Medulla oblongata (tissue), 1 donor: ENCODE measurements around the gene SOWAHC.

Experiments used
- DNase-seq: peaks from one replicate; pipeline ENCODE4 v3.0.0-alpha.2; 2015; ENCODE audit errors: extremely low spot score

Gene SOWAHC

DNA sequence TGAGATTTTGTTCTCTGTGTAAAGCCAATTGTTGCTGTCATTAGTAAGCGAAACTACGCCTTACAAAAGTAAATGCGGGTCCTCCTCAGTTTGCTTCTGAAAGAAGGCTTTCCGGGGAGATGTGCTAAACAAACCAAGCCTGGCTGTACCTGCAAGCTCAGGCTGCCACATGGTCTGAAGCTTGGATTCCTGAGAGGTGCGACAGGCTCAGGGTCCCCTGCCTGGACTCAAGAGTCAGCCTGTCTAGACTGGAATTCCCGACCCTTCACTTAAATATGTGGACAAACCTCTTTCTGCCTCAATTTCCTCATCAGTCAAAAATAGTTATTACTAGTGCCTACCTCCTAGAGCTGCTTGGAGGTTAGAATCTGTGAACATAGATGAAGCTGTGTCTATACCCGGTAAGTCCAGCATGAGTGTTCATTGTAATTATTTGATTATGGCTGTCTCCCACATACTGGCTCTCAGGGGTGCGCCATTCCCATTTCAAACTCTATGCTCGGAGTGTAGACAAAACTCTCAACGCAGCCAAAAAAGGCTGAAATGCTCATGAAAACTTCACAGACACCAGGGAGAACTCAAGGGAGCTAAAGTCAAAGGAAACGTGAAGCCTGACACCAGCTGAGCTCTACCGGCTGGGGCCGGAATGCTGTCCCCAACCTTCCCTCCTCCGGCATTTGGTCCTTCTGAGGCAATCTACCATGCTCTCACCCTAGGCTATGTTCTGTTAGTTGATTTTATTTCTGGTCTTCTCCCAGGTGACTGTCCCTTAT, 31.4 kb downstream of the SOWAHC start:
- DNase-seq, result no peak

GRCh38 chr2:109646961-109647360, 32.8 kb downstream of the SOWAHC start:
- no peak for DNase-seq

DNA sequence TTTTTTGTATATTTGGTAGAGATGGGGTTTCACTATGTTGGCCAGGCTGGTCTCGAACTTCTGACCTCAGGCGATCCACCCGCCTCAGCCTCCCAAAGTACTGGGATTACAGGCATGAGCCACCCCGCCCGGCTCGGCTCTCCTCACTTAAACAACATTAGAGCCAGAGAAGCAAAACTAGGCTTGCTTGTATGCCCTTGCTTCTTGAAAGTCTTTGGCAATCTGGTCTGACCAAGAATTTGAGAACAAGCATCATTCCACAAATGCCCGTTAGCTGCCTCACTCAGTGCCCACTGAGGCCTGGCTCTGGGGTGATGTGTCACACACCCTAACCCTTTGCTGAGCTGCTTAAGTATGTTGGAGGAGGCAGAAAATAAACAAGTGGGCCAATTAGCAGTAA, 33.5 kb downstream of the SOWAHC start:
- no peak for DNase-seq

DNA sequence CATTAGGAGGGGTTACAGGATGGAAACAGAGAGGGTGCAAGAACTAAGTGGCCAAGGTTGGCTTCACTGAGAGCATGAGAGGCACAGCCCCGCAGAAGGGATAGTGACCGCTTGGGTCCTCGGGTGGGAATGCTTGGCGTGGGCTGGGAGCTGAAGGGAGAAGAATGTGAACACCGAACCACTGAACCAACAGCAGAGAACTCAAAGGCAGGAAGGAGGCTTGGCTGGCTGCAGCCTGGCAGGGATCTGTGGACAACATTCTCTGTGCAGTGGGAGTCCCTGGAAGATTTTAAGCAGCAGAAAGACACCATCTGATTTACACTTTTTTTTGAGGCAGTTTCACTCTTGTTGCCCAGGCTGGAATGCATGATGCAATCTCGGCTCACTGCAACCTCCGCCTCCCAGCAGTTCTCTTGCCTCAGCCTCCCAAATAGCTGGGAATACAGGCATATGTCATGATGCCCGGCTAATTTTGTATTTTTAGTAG, 33.9 kb downstream of the SOWAHC start:
- no peak for DNase-seq

DNA sequence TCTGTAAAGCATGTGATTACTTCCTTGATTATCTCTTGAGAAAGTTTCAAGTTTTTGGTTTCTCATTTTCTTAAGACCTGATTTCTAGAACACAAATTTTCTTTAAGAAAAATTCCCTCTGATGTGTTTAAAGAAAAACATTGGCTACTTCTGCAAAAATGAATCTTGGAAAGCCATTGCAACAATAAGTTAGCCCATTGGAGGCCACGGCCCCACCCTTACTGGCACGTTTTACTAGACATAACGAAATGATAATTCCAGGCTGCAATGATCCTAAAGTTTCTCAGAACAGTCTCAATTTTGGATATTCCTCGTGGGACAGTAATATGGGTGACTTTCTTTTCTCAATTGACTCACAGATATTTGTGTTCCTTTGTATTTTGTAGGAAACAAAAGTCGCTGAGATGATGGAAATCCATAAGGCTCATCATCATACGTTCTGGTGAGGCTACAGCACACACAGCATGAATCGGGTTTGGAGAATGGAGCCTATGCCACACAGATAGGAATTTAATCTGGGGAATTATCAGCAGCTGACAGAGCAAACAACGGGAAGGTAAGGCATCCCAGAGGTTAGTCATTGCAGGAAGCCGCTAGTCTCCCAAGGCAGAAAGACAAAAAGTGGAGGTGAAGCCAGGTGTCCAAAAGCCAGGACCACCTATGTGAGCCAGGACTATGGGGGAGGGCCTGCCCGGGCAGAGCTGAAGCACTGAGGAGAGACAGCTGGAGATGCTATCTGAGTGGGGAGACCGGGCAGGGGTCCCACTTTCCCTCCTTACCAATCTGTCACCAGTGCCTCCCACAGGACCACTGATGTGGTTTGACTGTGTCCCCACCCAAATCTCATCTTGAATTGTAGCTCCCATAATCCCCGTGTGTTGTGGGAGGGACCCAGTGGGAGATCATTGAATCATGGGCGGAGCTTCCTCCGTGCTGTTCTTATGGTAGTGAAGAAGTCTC, 35.9 kb downstream of the SOWAHC start:
- no peak for DNase-seq

GRCh38 chr2:109654326-109655050, 40.3 kb downstream of the SOWAHC start:
- DNase-seq, result no peak

DNA sequence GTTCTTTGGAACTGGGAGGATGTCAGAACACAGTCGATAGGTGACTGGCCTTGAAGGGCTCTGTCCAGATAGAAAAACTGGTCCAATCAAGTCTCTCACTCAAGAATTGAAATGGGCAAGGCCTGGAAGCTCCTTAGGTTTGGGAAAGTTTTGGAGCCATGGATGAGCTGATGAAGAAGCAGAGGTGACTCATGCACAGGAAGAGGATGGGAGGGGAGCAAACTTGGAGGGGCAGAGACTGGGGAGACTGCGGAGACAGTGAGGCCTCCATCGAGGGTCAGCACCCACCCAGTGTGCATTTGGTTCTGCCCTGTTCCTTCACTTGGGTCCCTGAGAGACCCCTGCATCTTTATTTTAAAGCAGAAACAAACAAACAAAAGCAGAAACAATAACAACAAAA, 41.1 kb downstream of the SOWAHC start:
- DNase-seq, result no peak

GRCh38 chr2:109659396-109660045, 45.4 kb downstream of the SOWAHC start:
- no peak for DNase-seq

- DNase-seq, result no peak
Measured at GRCh38 chr2:109660046-109660860, 46.1 kb downstream of the SOWAHC start.

DNA sequence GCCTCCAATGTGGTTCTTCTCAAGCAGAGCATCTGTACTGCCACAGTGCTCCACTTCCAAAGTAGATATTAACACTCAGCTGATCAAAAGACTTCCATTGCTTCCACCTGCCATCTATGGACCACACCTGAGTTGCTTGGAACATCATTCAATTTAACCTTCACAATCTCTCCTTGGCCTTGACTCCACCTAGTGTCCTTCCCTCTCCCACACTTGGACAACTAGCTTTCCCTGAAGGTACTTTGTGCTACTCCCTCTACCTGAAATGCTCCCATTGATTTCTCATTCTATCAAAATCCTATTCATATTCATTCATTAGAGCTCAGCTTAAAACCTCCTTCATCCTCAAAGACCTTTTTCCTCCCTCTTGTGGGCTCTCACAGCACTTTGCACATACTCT, 48.7 kb downstream of the SOWAHC start:
- no peak for DNase-seq

DNA sequence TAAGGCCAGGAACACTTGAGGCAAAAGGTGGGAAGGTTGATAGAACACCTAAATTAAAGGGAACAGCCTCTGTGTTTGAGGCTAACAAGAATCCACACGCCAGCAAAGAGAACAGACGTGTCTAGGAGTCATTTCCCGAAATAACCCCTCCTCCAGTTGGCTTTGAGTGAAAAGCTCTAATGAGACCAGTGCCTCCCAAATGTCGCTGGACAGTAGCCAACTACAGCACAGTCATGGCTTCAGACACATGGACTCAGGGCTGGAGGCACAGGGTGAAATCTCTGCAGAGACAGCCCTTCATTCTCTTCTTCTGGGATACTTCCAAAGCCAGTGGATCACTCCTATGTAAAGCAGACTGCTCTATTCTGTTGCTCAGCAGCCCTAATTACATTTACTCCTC, 49.6 kb downstream of the SOWAHC start:
- peak; percentile 78 for DNase-seq

GRCh38 chr2:109666466-109666865, 52.3 kb downstream of the SOWAHC start:
- DNase-seq, result no peak
